DND-41 (cell line): ENCODE measurements around the gene DPH1.
"Not testable (repeated sequence)": the region's sequence is repeated elsewhere in the genome, so short reads cannot be mapped to it uniquely, and the experiment has no call there.

ENCODE experiments used
- ATAC-seq: fragments of 200-7000 bp; cut with Tn5 transposase; 3 replicates; pipeline ENCODE4 v1.9.1; 2021; ENCODE audit warnings: low read depth; ENCODE audit not compliant: insufficient read depth
- DNase-seq: peaks from one replicate; pipeline ENCODE4 v3.0.0-alpha.2; 2020
- H2AFZ ChIP-seq: 2 replicates; pipeline ENCODE4 v1.6.0; 2012; ENCODE audit warnings: low read depth, low read length
- H3K27ac ChIP-seq: 2 replicates; pipeline ENCODE4 v1.5.1; 2012; ENCODE audit warnings: low read length, inconsistent platforms
- H3K27me3 ChIP-seq: fragments of 200-600 bp; sonication (generic); 2 replicates; pipeline ENCODE4 v1.6.0; 2012; ENCODE audit warnings: low read length, mild to moderate bottlenecking, inconsistent platforms; ENCODE audit not compliant: insufficient read depth, poor library complexity
- H3K36me3 ChIP-seq: 2 replicates; pipeline ENCODE4 v1.5.1; 2012; ENCODE audit warnings: low read length, inconsistent platforms; ENCODE audit not compliant: insufficient read depth
- H3K4me1 ChIP-seq: 2 replicates; pipeline ENCODE4 v1.5.1; 2012; ENCODE audit warnings: mild to moderate bottlenecking, low read length; ENCODE audit not compliant: insufficient read depth
- H3K4me2 ChIP-seq: 2 replicates; pipeline ENCODE4 v1.6.0; 2012; ENCODE audit warnings: mild to moderate bottlenecking, moderate library complexity, low read length, inconsistent platforms; ENCODE audit not compliant: insufficient read depth
- H3K4me3 ChIP-seq, 2 experiments: fragments of 200-600 bp in 1 of 2; shearing (Covaris generic) in 1 of 2; 2 replicates each; pipeline ENCODE4 v1.5.1; 2012 to 2016; ENCODE audit warnings: inconsistent platforms in 2 of 2, low read length in 2 of 2, mild to moderate bottlenecking in 2 of 2, low read depth in 1 of 2, moderate library complexity in 1 of 2
- H3K79me2 ChIP-seq: 2 replicates; pipeline ENCODE4 v1.6.0; 2012; ENCODE audit warnings: low read length, inconsistent platforms; ENCODE audit not compliant: insufficient read depth
- H3K9ac ChIP-seq: 2 replicates; pipeline ENCODE4 v1.6.0; 2012; ENCODE audit warnings: low read depth, mild to moderate bottlenecking, inconsistent platforms, low read length, moderate library complexity
- H3K9me3 ChIP-seq: 2 replicates; pipeline ENCODE4 v1.5.1; 2012; ENCODE audit warnings: low read length, moderate library complexity, mild to moderate bottlenecking, inconsistent platforms; ENCODE audit not compliant: insufficient read depth, severe bottlenecking
- H4K20me1 ChIP-seq: 2 replicates; pipeline ENCODE4 v1.6.0; 2012; ENCODE audit warnings: low read length; ENCODE audit not compliant: insufficient read depth
- CTCF ChIP-seq: IDR thresholded peaks from 2 replicates; pipeline ENCODE4 v1.5.1; 2012; ENCODE audit warnings: borderline replicate concordance, low read length, moderate library complexity, mild to moderate bottlenecking; ENCODE audit not compliant: poor library complexity, severe bottlenecking; ENCODE audit errors: extremely low read depth
- EZH2 ChIP-seq: IDR thresholded peaks from 3 replicates; pipeline ENCODE4 v1.6.1; 2012; ENCODE audit warnings: borderline replicate concordance, low read depth, mild to moderate bottlenecking, moderate library complexity, low read length, inconsistent platforms; ENCODE audit not compliant: severe bottlenecking

Gene DPH1

GRCh38 chr17:2029911-2030778 is at the start of gene DPH1:
TSS of gene DPH1 (plus strand) at chr17:2030153. CDS start at chr17:2030170, 17 bp downstream.
- H3K27me3 ChIP-seq = peaks cover 13% of the 10 kb centered on the region
- peak within 1 kb of the TSS; percentile 70 for H3K27ac ChIP-seq
- H3K4me1 ChIP-seq = peaks cover 35% of the 10 kb centered on the region
- H3K4me2 ChIP-seq = peak within 1 kb of the TSS; percentile 95
- ATAC-seq (peak; percentile 89), DNase-seq (peak; percentile 87)
- H3K9me3 ChIP-seq = no peaks in the 10 kb centered on the region
- H3K36me3 ChIP-seq = peaks cover 7% of the 10 kb centered on the region; the same call in 1 of the 2 replicates
- TF ChIP-seq EZH2 = no peak
- TF ChIP-seq CTCF = no peak
- peak within 1 kb of the TSS; percentile 99 for H3K4me3 ChIP-seq
- peak within 1 kb of the TSS; percentile 95 for H2AFZ ChIP-seq
- peaks cover 10% of the 10 kb centered on the region; the same call in 1 of the 2 replicates for H4K20me1 ChIP-seq
- peak within 1 kb of the TSS; percentile 77 for H3K9ac ChIP-seq
- peaks cover 23% of the 10 kb centered on the region for H3K79me2 ChIP-seq

DNA sequence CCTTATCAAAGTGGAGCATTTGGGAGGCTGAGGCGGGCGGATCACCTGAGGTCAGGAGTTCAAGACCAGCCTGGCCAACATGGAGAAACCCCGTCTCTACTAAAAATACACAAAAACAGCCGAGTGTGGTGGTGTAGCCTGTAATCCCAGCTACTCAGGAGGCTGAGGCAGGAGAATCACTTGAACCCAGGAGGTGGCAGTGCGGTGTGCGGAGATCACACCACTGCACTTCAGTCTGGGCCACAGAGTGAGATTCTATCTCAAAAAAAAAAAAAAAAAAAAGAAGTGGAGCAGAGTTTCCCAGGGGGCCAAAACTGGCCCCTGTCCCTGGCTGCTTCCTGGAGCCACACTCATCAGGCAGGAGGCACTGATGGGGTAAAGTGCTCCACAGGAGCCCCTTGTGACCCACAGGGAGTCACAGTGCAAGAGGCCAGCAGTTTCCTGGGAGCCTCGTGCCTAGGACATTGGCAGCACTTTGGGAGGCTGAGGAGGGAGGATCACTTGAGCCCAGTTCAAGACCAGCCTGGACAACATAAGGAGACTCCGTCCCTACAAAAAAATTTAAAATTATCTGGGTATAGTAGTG is 49.2 kb upstream of the DPH1 start:
- Histone ChIP-seq H3K9ac (no peak overlapping the region), H3K4me2 (no peak overlapping the region), H3K79me2 (no peaks in the 10 kb centered on the region), H4K20me1 (no peaks in the 10 kb centered on the region), H3K36me3 (no peaks in the 10 kb centered on the region), H3K27me3 (no peaks in the 10 kb centered on the region), H3K4me3 (no peak overlapping the region), H3K9me3 (no peaks in the 10 kb centered on the region), H3K27ac (no peak overlapping the region), H3K4me1 (no peaks in the 10 kb centered on the region), H2AFZ (no peak overlapping the region)
- TF ChIP-seq CTCF (no peak), EZH2 (no peak)
- DNase-seq (no peak), ATAC-seq (no peak)

DNA sequence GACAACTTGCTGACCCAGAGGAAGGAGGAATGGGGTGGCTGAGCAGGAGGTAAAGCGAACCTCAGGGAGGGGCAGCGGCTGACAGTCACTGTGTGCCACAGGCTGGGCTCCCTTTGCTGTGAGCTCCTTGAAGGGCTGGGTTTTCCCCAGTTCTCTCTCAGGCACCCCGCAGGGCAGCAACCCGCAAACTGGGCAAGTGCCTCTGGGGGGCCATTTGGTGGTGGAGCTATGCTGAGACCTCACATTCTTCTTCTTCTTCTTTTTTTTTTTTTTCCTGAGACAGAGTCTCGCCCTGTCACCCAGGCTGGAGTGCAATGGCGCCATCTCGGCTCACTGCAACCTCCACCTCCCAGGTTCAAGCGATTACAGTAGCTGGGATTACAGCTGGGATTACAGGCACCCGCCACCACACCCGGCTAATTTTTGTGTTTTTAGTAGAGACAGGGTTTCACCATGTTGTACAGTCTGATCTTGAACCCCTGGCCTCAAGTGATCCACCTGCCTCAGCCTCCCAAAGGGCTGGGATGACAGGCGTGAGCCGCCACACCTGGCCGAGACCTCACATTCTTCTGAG is 47.1 kb upstream of the DPH1 start:
- not testable (repeated sequence) for ATAC-seq, DNase-seq, H3K4me3 ChIP-seq, H3K4me1 ChIP-seq, H2AFZ ChIP-seq, H3K36me3 ChIP-seq, H3K27ac ChIP-seq, H3K9ac ChIP-seq, H3K27me3 ChIP-seq, H4K20me1 ChIP-seq, H3K79me2 ChIP-seq, H3K4me2 ChIP-seq, H3K9me3 ChIP-seq

GRCh38 chr17:1985093-1985492 is 44.9 kb upstream of the DPH1 start:
- no peak for DNase-seq
- H3K4me2 ChIP-seq = no peak overlapping the region
- ATAC-seq = no peak

More at GRCh38 chr17:1985093-1985492, 44.9 kb upstream of the DPH1 start:
- H3K27ac ChIP-seq = no peak overlapping the region
- H3K9ac ChIP-seq = no peak overlapping the region
- no peaks in the 10 kb centered on the region for H3K79me2 ChIP-seq
- no peaks in the 10 kb centered on the region for H3K27me3 ChIP-seq
- no peaks in the 10 kb centered on the region for H3K36me3 ChIP-seq
- no peaks in the 10 kb centered on the region for H3K9me3 ChIP-seq
- H3K4me3 ChIP-seq = no peak overlapping the region
- no peaks in the 10 kb centered on the region for H3K4me1 ChIP-seq
- no peak overlapping the region for H2AFZ ChIP-seq
- no peaks in the 10 kb centered on the region for H4K20me1 ChIP-seq
- TF ChIP-seq EZH2 = no peak
- TF ChIP-seq CTCF = no peak
